Left renal cortex interstitium (tissue), 4 donors: ENCODE results near the gene HPCAL1. TPM values are rescaled to one million over a fixed set of nuclear protein-coding genes. Genes with fewer than 3 reads are reported as not detected.
A peak's percentile ranks its signal among the peaks of the same experiment; 100 is the strongest.
"Not testable (repeated sequence)": the region's sequence is repeated elsewhere in the genome, so short reads cannot be mapped to it uniquely, and the experiment has no call there.

ENCODE experiments used
- DNase-seq, 4 donors: peaks; one replicate each; pipeline ENCODE4 v3.0.0-alpha.2; 2013; ENCODE audit warnings: low read depth in 4 of 4, low spot score in 2 of 4, missing footprints in 1 of 4
- polyA plus RNA-seq, 4 donors: library from polyadenylated mRNA; unstranded; fragments of 120-200 nt; gene quantifications; one replicate each; pipeline ENCODE4 v1.2.1, GENCODE V29; 2013; ENCODE audit not compliant: insufficient read length in 4 of 4

HPCAL1 gene
- 10 to 100 TPM; 22.9 to 40.0 (median 29.5) TPM for polyA plus RNA-seq

GRCh38 chr2:10302479-10303180 is at the start of gene HPCAL1:
TSS of gene HPCAL1 (plus strand) at chr2:10302904. CDS start at chr2:10419758, 116,854 bp downstream.
- DNase-seq, result peak in 2 of 4 donors; percentile 60 to 70

- DNase-seq, result no peak
These were observed 48.9 kb upstream of the HPCAL1 start for GRCh38 chr2:10253596-10254372.

GRCh38 chr2:10254373-10255188 is 48.1 kb upstream of the HPCAL1 start:
- no peak for DNase-seq

- DNase-seq, result no peak
These were observed 47.3 kb upstream of the HPCAL1 start for GRCh38 chr2:10255189-10256030.

- DNase-seq, result no peak
These were observed 46.6 kb upstream of the HPCAL1 start for GRCh38 chr2:10256031-10256514.

GRCh38 chr2:10256515-10257031 is 46.1 kb upstream of the HPCAL1 start:
- DNase-seq, result no peak

GRCh38 chr2:10257036-10257435 is 45.7 kb upstream of the HPCAL1 start:
- no peak for DNase-seq

- no peak for DNase-seq
These were observed 45.1 kb upstream of the HPCAL1 start for GRCh38 chr2:10257500-10258147.

- no peak for DNase-seq
These were observed 44.4 kb upstream of the HPCAL1 start for GRCh38 chr2:10258326-10258725.

- no peak for DNase-seq
These were observed 44.0 kb upstream of the HPCAL1 start for GRCh38 chr2:10258726-10259125.

- no peak for DNase-seq
These were observed 42.6 kb upstream of the HPCAL1 start for GRCh38 chr2:10260130-10260529.

- not testable (repeated sequence) for DNase-seq
These were observed 39.2 kb upstream of the HPCAL1 start for GRCh38 chr2:10263526-10263925.

GRCh38 chr2:10264506-10265328 is 38.0 kb upstream of the HPCAL1 start:
- no peak for DNase-seq

GRCh38 chr2:10265329-10266132 is 37.2 kb upstream of the HPCAL1 start:
- DNase-seq, result no peak

- no peak for DNase-seq
These were observed 36.5 kb upstream of the HPCAL1 start for GRCh38 chr2:10266133-10266620.

- no peak for DNase-seq
These were observed 35.7 kb upstream of the HPCAL1 start for GRCh38 chr2:10267036-10267435.
